GM13976 (cell line): Measurements from ENCODE around the gene C1orf210.

Experiments used
- DNase-seq: peaks from one replicate; pipeline ENCODE4 v3.0.0; 2012; ENCODE audit warnings: low spot score
- in situ Hi-C: fragments of 300-500 bp; cut with MboI; formaldehyde crosslinking; loops from one replicate; pipeline ENCODE4 v1.12.0; 2022; ENCODE audit warnings: low sequenced_read_pairs, mixed read lengths, inconsistent platforms; ENCODE audit not compliant: unreplicated experiment
- TF ChIP-seq, protein P1 (sequence below): IDR thresholded peaks from 2 replicates; pipeline ENCODE4 v1.5.1; 2012; ENCODE audit warnings: borderline replicate concordance, mild to moderate bottlenecking; ENCODE audit not compliant: insufficient read depth; ENCODE audit errors: extremely low read depth, missing control alignments, control extremely low read depth

The C1orf210 gene

DNA sequence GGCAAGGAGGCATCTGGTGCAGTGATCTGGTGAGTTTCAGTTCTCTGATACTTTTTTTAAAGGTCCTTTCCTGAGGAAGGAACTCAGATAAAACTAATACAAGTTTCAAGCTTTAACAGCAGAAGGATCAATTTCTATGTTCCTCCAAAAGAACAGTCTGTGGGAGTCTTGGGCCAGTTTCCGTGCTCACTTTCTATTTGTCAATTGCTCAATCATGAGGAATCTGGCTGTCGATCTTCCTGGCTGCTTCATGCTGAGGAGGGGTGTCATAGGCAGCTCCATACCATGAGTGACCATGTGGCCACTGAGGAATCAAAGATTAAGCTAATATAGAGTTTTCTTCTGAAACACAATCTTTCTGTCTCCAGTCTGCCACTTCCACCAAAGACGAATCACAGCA is 27.0 kb downstream of the C1orf210 start:
- no peak for DNase-seq
- TF ChIP-seq, protein P1, sequence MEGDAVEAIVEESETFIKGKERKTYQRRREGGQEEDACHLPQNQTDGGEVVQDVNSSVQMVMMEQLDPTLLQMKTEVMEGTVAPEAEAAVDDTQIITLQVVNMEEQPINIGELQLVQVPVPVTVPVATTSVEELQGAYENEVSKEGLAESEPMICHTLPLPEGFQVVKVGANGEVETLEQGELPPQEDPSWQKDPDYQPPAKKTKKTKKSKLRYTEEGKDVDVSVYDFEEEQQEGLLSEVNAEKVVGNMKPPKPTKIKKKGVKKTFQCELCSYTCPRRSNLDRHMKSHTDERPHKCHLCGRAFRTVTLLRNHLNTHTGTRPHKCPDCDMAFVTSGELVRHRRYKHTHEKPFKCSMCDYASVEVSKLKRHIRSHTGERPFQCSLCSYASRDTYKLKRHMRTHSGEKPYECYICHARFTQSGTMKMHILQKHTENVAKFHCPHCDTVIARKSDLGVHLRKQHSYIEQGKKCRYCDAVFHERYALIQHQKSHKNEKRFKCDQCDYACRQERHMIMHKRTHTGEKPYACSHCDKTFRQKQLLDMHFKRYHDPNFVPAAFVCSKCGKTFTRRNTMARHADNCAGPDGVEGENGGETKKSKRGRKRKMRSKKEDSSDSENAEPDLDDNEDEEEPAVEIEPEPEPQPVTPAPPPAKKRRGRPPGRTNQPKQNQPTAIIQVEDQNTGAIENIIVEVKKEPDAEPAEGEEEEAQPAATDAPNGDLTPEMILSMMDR, result no peak
- in situ Hi-C loops, result no loop called here

DNA sequence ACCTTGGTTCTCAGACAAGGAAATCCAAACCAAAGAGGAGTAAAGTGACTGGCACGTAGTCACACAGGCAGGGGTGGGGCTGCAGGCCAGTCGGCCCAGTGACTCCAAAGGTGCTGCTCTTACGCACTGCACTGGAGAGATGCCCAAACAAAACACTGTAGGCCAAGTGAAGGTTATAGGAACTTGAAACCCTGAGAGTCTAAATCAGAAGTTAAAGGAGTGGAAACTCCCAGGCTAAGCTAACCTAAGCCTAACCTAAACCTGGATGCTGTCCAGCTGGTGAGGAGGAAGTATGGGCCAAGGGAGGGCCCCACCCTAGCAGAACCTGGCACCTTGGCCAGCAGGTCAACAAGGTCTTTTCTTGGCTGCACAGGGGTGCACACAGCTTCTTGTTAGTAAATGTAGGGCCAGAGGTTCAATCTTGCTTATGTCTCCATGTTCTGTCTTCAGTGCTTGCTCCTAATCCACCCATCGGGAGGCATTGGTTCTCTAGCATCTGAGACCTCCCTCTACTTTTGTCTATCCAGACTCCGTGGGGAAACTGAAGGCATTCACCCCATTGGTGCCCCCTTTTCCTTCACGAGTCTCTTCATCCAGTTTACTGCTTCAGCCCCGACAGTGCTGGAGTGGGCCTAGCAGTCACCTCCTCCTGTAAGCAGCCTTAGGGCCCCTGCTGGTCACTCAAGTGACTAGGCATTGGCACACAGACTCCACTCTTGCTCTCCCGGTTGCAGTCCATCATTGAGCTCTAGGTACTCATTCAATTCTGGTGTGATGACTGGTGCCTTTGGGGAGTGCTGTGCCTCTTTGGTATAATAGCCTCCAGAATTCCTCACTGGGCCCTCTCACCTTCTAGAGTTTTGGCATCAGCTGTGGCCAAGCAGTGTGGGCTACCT is 28.5 kb downstream of the C1orf210 start:
- in situ Hi-C loops, result no loop called here
- no peak for DNase-seq
- TF ChIP-seq, protein P1, result no peak

DNA sequence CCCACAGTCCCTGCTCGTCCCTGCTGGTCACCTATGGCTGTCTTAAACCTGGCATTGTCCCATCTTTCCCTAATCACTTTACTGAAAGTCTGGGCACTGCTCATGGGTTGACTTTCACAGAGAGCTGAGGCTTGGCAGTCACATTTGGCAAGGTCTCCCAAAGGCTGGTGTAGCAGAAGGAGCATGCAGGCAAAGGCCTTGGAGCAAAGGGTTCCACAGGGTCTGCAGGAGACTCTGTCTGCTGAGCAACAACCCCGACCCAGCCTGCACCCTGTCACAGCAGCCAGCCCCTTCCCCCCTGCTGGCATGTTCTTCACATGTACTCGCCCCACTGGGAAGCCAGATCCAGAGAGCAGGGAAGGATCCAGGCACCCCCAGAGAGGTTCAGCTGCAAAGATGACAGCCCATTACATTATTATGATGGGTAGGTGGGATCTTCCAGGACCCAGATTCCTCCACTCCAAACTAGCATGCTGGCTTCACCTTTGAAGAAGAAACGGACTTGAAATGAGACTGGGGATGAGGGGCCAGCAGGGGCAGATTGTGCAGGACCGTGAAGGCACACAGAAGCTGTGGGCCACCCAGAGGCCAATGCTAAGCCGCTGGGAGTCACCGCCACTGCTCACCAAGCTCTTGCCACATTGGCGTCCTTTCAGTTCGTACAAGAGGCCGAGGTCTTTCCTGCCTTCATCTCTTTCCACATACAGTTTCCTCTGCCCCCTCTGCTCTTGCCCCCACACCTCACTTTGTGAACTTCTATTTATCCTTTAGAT is 29.8 kb downstream of the C1orf210 start:
- in situ Hi-C loops, result no loop called here
- TF ChIP-seq, protein P1, result no peak
- DNase-seq, result no peak

DNA sequence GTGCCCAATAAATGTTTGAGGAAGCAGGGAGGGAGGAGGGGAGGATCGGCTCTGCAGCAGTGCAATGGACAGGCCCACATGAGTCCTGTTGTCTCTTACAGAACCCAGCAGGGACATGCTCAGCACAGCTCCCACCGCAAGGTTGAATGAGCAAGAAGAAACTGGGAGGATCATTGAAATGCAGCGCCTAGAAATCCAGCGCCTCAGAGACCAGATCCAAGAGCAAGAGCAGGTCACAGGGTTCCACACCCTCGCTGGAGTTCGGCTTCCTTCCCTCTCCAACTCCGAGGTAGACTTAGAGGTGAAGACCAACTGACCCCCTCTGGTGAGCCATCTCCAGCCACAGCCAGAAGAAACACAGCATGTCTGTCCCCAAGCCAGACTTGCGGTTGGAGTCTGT is 31.5 kb downstream of the C1orf210 start:
- DNase-seq, result no peak
- TF ChIP-seq, protein P1, result no peak
- in situ Hi-C loops, result no loop called here

DNA sequence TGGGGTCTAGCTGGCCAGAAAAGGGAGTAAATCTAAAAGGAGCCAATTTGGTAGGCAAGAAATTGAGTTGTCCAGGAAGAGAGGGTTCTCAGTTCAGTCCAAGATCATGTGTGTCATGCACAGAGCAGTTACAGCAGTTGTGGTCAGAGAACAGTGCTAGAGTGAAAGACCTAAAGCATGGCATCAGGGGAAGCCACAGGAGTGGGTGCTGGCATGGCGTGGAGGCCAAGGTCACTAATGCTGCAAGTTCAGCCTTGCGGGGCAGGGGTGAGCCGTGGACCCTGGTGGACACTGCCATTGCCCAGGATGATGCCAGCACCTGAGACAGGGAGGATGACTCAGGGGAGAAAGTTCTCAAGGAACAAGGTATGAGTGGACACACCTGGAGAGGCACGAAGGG is 32.2 kb downstream of the C1orf210 start:
- no peak for DNase-seq
- in situ Hi-C loops, result no loop called here
- TF ChIP-seq, protein P1, result no peak

DNA sequence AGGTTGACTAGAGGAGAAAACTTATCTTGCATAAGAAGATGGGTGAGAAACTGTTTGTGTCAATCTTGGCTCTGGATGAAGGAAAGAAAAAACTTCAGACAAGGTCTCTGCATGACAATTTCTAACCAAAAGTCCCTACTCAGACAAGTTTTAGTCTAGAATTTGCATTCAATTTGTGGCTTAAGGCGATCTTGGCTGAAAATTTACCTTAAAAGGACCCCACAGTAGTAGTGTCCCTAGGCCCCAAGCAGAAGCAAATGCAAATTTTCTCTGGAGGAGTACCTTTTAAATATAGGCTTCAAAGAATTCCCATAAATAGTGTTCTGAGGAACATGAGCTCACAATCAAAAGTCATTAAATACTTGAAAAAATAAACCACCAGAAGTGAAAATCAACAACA is 33.2 kb downstream of the C1orf210 start:
- TF ChIP-seq, protein P1, result no peak
- DNase-seq, result no peak
- in situ Hi-C loops, result no loop called here
